Fibroblast of lung (primary cell): ENCODE data around the gene HMGXB4. TPM values are rescaled to one million over a fixed set of nuclear protein-coding genes. Genes with fewer than 3 reads are reported as not detected.

Source experiments
- DNase-seq, 2 donors: peaks; one replicate each; pipeline versions ENCODE4 v3.0.0 to v3.0.0-alpha.2; 2010; ENCODE audit warnings: low read depth in 2 of 2
- H2AFZ ChIP-seq: 2 replicates; pipeline ENCODE4 v1.5.1; 2012; ENCODE audit warnings: low read length, control low read depth, inconsistent platforms
- H3K27ac ChIP-seq: 2 replicates; pipeline ENCODE4 v1.5.1; 2011; ENCODE audit warnings: low read length, control low read depth; ENCODE audit not compliant: insufficient read depth
- H3K27me3 ChIP-seq: 2 replicates; pipeline ENCODE4 v1.5.1; 2011; ENCODE audit warnings: mild to moderate bottlenecking, low read length; ENCODE audit not compliant: control insufficient read depth, insufficient read depth
- H3K36me3 ChIP-seq: 2 replicates; pipeline ENCODE4 v1.5.1; 2011; ENCODE audit warnings: low read length; ENCODE audit not compliant: control insufficient read depth, insufficient read depth
- H3K4me1 ChIP-seq: 2 replicates; pipeline ENCODE4 v1.5.1; 2011; ENCODE audit warnings: low read length; ENCODE audit not compliant: control insufficient read depth, insufficient read depth; ENCODE audit errors: extremely low read depth
- H3K4me2 ChIP-seq: 2 replicates; pipeline ENCODE4 v1.5.1; 2011; ENCODE audit warnings: low read length, control low read depth; ENCODE audit not compliant: insufficient read depth; ENCODE audit errors: extremely low read depth
- H3K4me3 ChIP-seq, 4 experiments: fragments of 200-600 bp in 1 of 4; sonication (generic) in 1 of 4; replicated peaks in 1 of 4; 2 replicates each; pipeline ENCODE4 v1.5.1; 2011 to 2016; ENCODE audit warnings: low read length in 4 of 4, low read depth in 3 of 4, mild to moderate bottlenecking in 3 of 4, control low read depth in 2 of 4, inconsistent platforms in 1 of 4, mixed read lengths in 1 of 4; ENCODE audit not compliant: insufficient read depth in 1 of 4; ENCODE audit errors: control extremely low read depth in 1 of 4
- H3K79me2 ChIP-seq: 2 replicates; pipeline ENCODE4 v1.5.1; 2012; ENCODE audit warnings: mild to moderate bottlenecking, low read length, inconsistent platforms; ENCODE audit not compliant: control insufficient read depth, insufficient read depth
- H3K9ac ChIP-seq: 2 replicates; pipeline ENCODE4 v1.5.1; 2011; ENCODE audit warnings: mild to moderate bottlenecking, low read length, control low read depth; ENCODE audit not compliant: insufficient read depth
- H3K9me3 ChIP-seq: 2 replicates; pipeline ENCODE4 v1.5.1; 2012; ENCODE audit warnings: low read depth, low read length; ENCODE audit not compliant: control insufficient read depth, insufficient read depth
- H4K20me1 ChIP-seq: 2 replicates; pipeline ENCODE4 v1.5.1; 2011; ENCODE audit warnings: low read length; ENCODE audit not compliant: control insufficient read depth, insufficient read depth; ENCODE audit errors: extremely low read depth
- CTCF ChIP-seq, 2 donors: IDR thresholded peaks in 1 of 2; conservative IDR thresholded peaks in 1 of 2; 1 replicate in 1 of 2; 2 replicates in 1 of 2; pipeline ENCODE4 v1.5.1; 2011 to 2012; ENCODE audit warnings: low read length in 2 of 2, control low read depth in 1 of 2, inconsistent platforms in 1 of 2, low read depth in 1 of 2, mild to moderate bottlenecking in 1 of 2
- EZH2 ChIP-seq: IDR thresholded peaks from 2 replicates; pipeline ENCODE4 v1.5.1; 2012; ENCODE audit warnings: low read length, control low read depth, mild to moderate bottlenecking; ENCODE audit errors: missing control alignments
- polyA plus RNA-seq, 2 donors: library from polyadenylated mRNA; depleted of rRNA in 1 of 2; stranded (reverse) in 1 of 2; unstranded in 1 of 2; fragments of >200 nt; gene quantifications; 2 replicates each; pipeline ENCODE4 v1.2.1, GENCODE V29; 2011 to 2012; ENCODE audit warnings: missing spikeins in 1 of 2
- total RNA-seq: library from RNA; depleted of rRNA; stranded (reverse); fragments of >200 nt; gene quantifications from 2 replicates; pipeline ENCODE4 v1.2.1, GENCODE V29; 2014

Gene HMGXB4
- total and polyA plus RNA-seq, 2 donors (not counting 1 experiment from before 2014, with no cell fraction given), result 17.3 to 31.2 TPM

DNA sequence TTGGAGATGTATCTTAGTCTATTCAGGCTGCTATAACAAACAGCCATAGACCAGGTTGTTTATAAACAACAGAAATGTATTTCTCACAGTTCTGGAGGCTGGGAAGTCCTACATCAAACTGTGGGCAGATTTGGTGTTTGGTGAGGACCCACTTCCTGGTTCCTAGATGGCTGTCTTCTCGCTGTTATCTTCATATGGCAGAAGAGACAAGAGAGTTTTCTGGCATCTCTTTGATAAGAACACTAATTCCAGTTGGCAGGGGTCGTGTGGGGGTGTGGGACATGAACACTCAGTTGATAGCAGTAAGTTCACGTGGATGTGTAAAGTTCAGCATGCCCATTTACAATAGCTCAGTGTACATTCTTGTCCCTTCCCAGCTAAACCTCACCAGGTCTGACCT lies 41.3 kb upstream of the HMGXB4 start:
- H3K9ac ChIP-seq, result no peak overlapping the region
- no peak for DNase-seq
- H4K20me1 ChIP-seq, result no peaks in the 10 kb centered on the region
- H3K79me2 ChIP-seq, result no peaks in the 10 kb centered on the region
- no peaks in the 10 kb centered on the region for H3K4me1 ChIP-seq
- no peaks in the 10 kb centered on the region for H3K36me3 ChIP-seq
- H3K4me2 ChIP-seq, result no peak overlapping the region
- no peak overlapping the region for H3K4me3 ChIP-seq
- H2AFZ ChIP-seq, result no peak overlapping the region
- H3K27ac ChIP-seq, result no peak overlapping the region
- no peaks in the 10 kb centered on the region for H3K27me3 ChIP-seq
- no peaks in the 10 kb centered on the region for H3K9me3 ChIP-seq
- TF ChIP-seq EZH2 (no peak), CTCF (conservative IDR thresholded peaks at IDR 0.05 in 1 of 2, IDR thresholded peaks at IDR 0.05 in 1 of 2; ENCODE audit: low read depth in 1 of 2, low read length in 2 of 2) (no peak)

DNA sequence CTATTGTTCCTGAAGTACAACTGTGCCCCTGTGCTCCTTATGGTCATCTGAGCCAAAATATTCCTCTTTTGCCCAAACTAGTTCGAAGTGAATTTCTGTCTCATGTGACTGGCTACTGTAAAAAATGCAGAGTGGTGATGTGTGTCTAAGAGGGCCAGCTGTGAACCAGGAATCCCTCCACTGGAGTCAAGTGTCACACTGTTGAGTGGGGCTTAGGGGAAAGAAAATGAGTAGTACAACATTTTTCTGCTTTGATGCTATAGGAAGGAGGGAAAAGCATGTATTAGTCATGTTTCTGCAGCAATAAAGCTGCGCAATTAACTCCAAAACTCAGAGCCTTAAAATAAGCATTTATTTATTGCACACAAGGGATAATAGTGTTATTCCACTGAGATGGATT lies 39.8 kb upstream of the HMGXB4 start:
- H3K27me3 ChIP-seq, result no peaks in the 10 kb centered on the region
- H2AFZ ChIP-seq, result no peak overlapping the region
- no peak overlapping the region for H3K4me3 ChIP-seq
- no peak overlapping the region for H3K9ac ChIP-seq
- H3K36me3 ChIP-seq, result no peaks in the 10 kb centered on the region
- H4K20me1 ChIP-seq, result no peaks in the 10 kb centered on the region
- H3K4me2 ChIP-seq, result no peak overlapping the region
- TF ChIP-seq EZH2 (no peak), CTCF (conservative IDR thresholded peaks at IDR 0.05 in 1 of 2, IDR thresholded peaks at IDR 0.05 in 1 of 2; ENCODE audit: low read depth in 1 of 2, low read length in 2 of 2) (no peak)
- no peaks in the 10 kb centered on the region for H3K79me2 ChIP-seq
- H3K9me3 ChIP-seq, result no peaks in the 10 kb centered on the region
- H3K27ac ChIP-seq, result no peak overlapping the region
- H3K4me1 ChIP-seq, result no peaks in the 10 kb centered on the region
- no peak for DNase-seq

GRCh38 chr22:35218079-35218478 lies 39.2 kb upstream of the HMGXB4 start:
- no peak overlapping the region for H3K27ac ChIP-seq
- no peaks in the 10 kb centered on the region for H4K20me1 ChIP-seq
- TF ChIP-seq EZH2 (no peak), CTCF (conservative IDR thresholded peaks at IDR 0.05 in 1 of 2, IDR thresholded peaks at IDR 0.05 in 1 of 2; ENCODE audit: low read depth in 1 of 2, low read length in 2 of 2) (no peak)
- H3K4me2 ChIP-seq, result no peak overlapping the region
- H3K4me3 ChIP-seq, result no peak overlapping the region
- H3K9me3 ChIP-seq, result no peaks in the 10 kb centered on the region
- H3K4me1 ChIP-seq, result no peaks in the 10 kb centered on the region
- no peaks in the 10 kb centered on the region for H3K27me3 ChIP-seq
- H3K9ac ChIP-seq, result no peak overlapping the region
- no peaks in the 10 kb centered on the region for H3K36me3 ChIP-seq
- H3K79me2 ChIP-seq, result no peaks in the 10 kb centered on the region
- DNase-seq, result peak; percentile 8 to 20
- no peak overlapping the region for H2AFZ ChIP-seq
